LNCaP clone FGC (cell line): ENCODE data around the gene NSD1.

ENCODE experiments used
- DNase-seq: peaks from one replicate; pipeline ENCODE4 v3.0.0-alpha.2; 2011; ENCODE audit warnings: low read depth
- H3K4me3 ChIP-seq: 2 replicates; pipeline ENCODE4 v1.5.1; 2011; ENCODE audit warnings: mild to moderate bottlenecking, low read depth, low read length, control low read depth
- TF ChIP-seq, protein P1 (sequence below): IDR thresholded peaks from 2 replicates; pipeline ENCODE4 v1.5.1; 2012; ENCODE audit warnings: mild to moderate bottlenecking; ENCODE audit not compliant: control insufficient read depth, insufficient read depth; ENCODE audit errors: extremely low read depth

NSD1 gene

DNA sequence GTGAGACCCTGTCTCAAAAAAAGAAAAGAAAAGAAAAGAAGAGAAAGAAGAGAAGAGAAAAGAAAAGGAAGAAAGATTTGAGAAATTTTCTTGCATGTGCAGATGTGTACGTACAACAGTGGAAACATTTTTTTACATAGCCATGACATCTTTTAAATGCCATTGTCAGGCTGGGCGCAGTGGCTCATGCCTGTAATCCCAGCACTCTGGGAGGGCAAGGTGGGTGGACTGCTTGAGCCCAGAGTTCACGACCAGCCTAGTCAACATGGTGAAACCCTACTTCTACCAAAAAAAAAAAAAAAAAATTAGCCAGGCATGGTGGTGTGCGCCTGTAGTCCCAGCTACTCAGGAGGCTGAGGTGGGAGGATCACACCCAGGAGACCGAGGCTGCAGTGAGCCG is 211.3 kb downstream of the NSD1 start:
- DNase-seq: no peak
- TF ChIP-seq, protein P1, sequence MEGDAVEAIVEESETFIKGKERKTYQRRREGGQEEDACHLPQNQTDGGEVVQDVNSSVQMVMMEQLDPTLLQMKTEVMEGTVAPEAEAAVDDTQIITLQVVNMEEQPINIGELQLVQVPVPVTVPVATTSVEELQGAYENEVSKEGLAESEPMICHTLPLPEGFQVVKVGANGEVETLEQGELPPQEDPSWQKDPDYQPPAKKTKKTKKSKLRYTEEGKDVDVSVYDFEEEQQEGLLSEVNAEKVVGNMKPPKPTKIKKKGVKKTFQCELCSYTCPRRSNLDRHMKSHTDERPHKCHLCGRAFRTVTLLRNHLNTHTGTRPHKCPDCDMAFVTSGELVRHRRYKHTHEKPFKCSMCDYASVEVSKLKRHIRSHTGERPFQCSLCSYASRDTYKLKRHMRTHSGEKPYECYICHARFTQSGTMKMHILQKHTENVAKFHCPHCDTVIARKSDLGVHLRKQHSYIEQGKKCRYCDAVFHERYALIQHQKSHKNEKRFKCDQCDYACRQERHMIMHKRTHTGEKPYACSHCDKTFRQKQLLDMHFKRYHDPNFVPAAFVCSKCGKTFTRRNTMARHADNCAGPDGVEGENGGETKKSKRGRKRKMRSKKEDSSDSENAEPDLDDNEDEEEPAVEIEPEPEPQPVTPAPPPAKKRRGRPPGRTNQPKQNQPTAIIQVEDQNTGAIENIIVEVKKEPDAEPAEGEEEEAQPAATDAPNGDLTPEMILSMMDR: no peak
- no peak overlapping the region for H3K4me3 ChIP-seq

DNA sequence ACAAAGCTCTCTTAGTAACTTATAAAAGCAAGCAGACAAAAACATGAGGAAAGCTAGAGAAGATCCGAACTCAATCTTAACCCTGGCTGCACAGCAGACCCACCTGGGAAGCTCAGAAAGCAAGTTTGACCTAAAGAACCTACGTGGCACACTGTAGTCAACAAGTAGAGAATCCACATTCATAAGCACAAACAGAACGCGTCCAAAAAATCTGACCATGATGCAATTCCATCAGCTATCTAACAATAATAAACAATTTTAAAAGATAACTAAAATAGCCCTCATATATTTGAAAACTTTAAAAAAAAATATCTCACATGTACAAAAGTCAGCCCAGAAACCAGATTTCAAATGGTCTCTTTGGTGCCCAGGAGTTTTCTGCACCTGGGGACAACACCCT is 213.2 kb downstream of the NSD1 start:
- DNase-seq: no peak
- TF ChIP-seq, protein P1: no peak
- no peak overlapping the region for H3K4me3 ChIP-seq

DNA sequence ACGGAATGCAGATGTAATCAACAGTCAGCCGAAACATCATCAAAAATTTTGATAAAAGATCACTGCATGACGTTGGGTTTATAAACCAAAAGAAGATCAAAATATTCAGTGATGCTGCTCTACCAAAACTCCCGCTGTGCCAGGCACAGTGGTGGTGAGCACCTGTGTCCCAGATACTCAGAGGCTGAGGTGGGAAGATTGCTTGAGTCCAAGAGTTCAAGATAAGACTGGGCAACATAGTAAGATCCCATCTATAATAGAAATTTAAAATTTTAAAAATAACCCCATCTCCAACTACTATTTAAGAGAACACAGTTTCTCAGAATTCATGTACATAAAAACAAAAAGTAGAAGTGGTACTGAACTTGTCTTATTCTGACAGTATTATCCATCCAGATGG is 214.1 kb downstream of the NSD1 start:
- TF ChIP-seq, protein P1: no peak
- H3K4me3 ChIP-seq: no peak overlapping the region
- DNase-seq: no peak

DNA sequence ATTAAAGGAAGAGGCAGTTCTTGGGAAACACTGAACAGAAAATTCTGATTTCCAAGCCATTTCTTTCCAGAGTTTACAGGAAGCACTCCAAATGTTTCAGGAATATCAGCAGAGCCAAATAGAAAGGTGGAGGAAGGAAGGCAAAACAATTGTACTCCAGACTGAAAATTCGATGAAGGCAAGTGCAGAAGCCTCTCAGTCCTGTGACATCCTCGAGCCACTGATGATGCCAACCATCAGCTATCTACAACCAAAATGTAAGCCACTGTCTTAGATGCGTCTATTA is 215.7 kb downstream of the NSD1 start:
- DNase-seq: no peak
- TF ChIP-seq, protein P1: no peak
- no peak overlapping the region for H3K4me3 ChIP-seq

DNA sequence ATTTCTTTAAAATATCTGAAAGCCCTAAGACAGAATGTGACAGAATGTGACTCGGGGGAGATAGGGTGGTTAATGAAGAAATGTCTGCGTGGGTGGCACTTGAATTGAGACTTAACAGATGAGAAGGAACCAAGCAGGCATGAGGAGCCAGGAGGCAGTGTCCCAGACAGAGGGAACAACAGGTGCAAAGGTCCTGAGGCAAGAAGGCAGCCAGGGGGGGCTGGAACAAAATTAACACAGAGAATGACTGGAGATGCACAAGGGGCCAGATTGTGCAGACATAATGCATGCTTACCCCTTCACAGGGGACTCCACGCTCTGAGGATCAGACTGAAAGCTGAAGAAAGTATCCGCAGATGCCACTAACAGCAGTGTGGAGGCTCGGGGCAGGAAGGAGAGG is 216.2 kb downstream of the NSD1 start:
- TF ChIP-seq, protein P1: no peak
- H3K4me3 ChIP-seq: peak overlapping the region; percentile 95; the same call in 1 of the 2 replicates
- no peak for DNase-seq
